OCI-M2 (cell line): ENCODE data around the gene CHTF18.

Experiments
- DNase-seq: peaks from one replicate; lab custom pipeline; 2025; ENCODE audit not compliant: unreplicated experiment; lab: John Stamatoyannopoulos, UW

CHTF18 gene

DNA sequence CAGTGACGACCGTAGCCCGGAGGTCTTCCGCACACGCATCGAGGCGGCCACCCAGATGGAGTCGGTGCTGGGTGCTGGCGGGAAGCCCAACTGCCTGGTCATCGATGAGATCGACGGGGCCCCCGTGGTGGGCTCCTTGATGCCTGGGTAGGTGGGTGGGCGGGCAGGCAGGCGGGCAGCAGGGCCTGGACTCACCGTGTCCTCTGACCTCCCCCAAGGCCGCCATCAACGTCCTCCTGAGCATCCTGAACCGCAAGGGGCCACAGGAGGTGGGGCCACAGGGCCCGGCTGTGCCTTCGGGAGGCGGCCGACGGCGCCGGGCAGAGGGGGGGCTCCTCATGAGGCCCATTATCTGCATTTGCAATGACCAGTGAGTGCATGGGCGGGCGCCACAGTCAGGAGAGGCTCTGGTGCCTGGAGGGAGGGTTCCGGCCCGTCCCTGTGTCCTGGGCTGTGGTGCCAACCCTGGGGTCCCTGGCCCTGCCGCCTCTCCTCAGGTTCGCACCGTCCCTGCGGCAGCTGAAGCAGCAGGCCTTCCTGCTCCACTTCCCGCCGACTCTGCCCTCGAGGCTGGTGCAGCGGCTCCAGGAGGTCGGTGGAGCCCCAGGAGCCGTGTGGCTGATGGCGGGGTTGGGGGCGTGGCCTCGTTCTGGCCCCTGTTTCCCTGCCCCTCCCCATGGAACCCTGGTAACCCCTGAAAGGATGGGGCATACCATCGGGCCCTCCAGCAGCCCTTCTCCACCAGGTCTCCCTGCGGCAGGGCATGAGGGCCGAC, 4.0 kb downstream of the CHTF18 start:
- DNase-seq: no peak

DNA sequence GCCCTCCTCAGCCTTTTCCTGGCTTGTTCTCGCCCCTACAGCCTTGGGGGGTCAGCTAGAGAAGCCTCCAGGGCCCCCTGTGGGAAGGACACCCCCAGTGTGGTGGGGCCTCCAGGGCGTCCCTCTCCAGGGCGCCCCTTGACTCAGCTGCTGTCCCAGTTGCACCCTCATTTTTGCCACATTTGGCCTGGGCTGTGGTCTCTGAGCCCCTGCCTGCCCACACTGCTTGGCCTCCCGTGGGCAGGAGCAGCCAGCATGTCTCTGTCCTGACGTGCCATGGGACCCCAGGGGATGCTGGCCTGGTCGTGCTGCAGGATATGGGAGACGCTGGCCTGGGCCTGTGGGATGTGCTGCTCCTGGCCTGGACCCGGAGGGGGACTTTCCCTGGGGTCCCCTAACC, 5.0 kb downstream of the CHTF18 start:
- no peak for DNase-seq

DNA sequence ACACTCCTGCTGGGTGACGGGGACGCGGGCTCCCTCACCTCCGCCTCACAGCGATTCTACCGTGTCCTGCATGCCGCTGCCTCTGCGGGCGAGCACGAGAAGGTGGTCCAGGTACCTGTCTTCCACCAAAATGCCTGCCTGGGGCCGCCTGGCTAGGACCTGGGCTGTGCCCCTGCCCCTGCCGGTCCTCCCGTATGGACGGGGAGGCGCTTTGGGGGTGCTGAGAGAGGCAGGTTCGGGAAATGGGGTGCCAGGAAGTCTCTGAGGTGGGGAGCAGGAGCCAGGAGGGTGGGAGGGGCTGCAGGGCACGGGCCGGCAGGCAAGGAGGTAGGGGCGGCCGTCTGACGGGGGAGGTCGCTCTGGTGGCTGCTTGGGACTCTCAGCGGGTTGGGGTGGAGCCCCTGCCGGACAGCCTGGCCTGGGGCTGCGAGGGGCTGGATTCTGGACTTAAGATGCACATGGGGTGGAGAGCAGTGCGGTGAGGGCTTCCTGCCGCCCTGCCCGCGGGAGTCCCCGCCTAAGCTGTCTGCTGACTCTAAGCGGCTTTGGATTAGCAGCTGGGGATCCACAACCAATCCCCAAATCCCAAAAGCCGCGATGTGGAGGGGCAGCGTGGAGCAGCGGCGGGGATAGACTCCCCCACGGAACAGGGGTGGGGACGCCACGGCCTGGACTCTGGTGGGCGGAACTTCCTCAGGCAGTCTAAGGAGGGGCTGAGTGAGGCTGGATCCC, 5.8 kb downstream of the CHTF18 start:
- DNase-seq: no peak

DNA sequence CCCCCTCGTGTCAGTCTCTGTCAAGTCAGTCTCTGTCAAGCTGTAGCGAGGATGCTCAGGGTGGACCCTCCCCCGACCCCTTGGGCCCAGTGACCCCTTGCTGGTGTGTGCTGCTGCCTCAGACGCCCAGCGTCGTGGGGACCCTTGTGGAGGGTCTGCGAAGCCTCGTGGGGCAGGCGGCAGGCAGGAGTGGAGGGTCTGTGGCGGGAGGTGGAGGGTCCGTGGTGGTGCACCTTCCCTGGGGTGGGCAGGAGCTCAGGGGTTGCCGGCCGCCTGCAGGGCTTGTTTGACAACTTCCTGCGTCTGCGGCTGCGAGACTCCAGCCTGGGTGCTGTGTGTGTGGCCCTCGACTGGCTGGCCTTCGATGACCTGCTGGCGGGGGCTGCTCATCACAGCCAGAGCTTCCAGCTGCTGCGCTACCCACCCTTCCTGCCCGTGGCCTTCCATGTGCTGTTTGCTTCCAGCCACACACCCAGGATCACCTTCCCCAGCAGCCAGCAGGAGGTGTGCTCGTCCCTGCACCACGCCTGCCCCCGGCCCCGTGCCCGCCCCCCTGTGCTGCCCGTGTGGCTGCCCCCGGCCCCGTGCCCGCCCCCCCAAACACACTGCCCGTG, 6.5 kb downstream of the CHTF18 start:
- no peak for DNase-seq

DNA sequence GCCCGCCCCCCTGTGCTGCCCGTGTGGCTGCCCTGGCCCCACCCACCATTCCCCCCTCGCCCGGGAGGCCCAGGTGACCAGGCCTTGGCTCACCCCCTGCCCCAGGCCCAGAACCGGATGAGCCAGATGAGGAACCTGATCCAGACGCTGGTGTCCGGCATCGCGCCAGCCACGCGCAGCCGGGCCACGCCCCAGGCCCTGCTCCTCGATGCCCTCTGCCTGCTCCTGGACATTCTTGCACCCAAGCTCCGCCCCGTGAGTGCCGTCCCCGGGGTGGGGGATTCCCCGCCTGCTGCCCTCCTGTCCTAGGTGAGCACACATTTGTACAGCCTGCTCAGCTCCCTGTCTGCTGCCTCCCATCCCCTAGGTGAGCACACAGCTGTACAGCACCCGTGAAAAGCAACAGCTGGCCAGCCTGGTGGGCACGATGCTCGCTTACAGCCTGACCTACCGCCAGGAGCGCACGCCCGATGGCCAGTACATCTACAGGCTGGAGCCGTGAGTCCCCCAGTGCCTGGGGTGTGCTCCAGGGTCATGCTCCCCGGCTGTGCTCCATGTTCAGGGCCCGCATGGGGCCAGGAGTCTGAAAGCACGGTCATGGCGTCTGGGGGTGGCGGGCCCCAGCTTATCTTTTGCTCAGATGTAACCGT, 7.3 kb downstream of the CHTF18 start:
- no peak for DNase-seq

DNA sequence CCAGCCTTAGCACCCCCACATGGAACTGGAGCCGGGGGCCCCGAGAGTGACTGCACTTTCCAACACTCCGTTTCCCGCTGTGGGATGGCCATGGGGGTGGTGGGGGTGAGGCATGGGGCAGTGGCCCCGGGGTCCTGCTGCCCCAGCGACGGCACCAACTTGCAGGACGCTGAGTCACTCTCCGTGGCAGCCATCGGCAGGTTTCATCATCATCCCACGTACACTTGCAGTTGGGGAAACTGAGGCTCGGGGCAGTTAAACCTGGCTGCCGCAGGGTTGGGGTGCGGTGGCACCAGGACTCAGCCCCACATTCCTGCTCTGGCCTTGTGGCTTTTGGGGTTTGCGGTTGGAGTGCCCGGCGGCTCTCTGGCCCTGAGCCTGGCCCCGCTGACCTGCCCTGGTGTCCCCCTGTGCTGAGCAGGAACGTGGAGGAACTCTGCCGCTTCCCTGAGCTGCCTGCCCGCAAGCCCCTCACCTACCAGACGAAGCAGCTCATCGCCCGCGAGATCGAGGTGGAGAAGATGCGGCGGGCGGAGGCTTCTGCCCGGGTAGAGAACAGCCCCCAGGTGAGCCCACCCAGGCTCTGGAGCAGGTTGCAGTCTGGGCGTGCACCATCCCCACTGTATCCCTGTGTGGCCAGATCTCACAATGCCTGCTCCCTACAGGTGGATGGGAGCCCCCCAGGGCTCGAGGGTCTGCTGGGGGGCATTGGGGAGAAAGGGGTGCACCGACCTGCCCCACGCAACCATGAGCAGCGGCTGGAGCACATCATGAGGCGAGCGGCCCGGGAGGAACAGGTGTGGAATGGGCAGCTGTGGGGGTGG, 8.1 kb downstream of the CHTF18 start:
- DNase-seq: no peak

DNA sequence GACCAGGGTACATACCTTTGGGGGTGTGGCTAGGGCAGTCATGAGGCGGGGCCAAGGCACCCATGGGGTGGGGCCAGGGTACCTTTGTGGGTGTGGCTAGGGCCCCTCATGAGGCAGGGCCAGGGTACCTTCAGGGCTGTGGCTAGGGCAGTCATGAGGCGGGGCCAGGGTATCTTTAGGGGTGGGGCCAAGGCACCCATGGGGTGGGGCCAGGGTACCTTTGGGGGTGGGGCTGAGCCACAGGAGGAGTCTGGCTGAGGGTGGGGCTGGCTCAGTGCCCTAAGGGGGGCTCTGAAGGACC, 8.7 kb downstream of the CHTF18 start:
- no peak for DNase-seq

DNA sequence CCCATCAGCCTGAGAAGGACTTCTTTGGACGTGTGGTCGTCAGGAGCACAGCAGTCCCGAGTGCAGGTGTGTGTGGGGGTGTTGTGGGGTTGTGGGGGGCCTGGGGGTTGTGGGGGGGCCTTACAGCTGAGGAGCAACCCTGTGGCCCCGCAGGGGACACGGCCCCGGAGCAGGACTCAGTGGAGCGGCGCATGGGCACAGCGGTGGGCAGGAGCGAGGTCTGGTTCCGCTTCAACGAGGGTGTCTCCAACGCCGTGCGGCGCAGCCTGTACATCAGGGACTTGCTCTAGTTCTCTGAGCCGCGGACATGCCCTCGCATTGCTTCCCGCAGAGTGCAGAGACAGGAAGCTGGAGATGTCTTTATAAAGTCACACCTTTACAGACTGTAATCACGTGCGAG, 9.3 kb downstream of the CHTF18 start:
- no peak for DNase-seq

DNA sequence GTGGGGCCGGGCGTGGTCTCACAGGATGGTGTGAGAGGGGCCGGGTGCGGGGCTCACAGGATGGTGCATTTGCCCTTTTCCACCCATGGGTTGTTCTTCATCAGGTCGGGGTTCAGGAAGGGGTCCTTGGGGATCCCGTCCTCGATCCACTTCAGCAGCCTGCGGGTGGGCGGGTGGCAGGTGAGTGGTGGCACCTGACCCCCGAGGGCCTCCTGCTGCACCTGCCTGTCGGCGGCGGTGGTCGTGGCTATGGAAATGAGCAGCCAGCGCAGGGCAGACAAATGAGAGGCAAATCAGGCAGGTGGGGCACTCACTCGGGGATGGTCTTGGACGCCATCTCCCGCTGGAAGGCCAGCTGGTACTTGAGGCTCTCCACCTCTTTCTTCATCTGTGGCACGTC, 10.2 kb downstream of the CHTF18 start:
- DNase-seq: no peak

DNA sequence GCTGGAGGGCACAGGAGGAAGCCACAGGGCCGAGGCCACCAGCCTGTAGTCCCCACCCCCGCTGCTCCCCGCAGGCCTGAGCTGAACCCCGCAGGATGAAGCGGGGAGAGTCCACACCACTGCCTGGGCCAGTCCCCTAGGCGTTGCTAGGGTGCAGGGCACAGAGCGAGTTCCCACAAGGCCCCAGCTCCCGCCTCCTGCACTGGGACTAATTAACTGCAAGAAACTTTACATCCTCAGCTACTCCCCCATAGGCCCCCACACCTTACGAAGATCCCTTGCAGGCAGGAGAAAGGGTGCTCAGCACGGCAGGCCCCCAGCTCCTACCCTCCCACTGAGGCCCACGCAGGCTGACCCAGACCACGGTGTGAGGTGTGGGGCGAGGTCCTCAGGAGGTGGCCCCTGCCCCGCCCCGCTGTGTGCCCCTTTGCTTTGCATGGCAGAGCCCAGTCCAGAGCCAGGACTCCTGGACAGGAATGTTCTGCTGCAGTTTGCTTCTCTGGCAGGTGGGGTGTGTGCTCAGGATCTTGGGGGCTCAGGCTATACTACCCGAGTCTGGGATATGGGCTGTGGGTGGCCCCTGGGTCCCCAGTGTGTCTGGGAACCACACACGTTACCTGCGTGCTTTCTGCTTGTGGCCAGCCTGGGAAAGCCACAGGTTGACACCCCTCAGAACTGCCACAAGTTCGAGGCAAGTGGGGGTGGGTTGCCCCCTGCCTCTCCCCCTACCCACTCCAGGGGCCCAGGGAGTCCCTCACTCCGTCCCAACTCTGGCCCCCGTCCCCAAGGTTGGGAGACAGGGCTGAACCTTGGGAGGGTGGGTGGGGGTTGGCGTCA, 10.9 kb downstream of the CHTF18 start:
- DNase-seq: no peak

DNA sequence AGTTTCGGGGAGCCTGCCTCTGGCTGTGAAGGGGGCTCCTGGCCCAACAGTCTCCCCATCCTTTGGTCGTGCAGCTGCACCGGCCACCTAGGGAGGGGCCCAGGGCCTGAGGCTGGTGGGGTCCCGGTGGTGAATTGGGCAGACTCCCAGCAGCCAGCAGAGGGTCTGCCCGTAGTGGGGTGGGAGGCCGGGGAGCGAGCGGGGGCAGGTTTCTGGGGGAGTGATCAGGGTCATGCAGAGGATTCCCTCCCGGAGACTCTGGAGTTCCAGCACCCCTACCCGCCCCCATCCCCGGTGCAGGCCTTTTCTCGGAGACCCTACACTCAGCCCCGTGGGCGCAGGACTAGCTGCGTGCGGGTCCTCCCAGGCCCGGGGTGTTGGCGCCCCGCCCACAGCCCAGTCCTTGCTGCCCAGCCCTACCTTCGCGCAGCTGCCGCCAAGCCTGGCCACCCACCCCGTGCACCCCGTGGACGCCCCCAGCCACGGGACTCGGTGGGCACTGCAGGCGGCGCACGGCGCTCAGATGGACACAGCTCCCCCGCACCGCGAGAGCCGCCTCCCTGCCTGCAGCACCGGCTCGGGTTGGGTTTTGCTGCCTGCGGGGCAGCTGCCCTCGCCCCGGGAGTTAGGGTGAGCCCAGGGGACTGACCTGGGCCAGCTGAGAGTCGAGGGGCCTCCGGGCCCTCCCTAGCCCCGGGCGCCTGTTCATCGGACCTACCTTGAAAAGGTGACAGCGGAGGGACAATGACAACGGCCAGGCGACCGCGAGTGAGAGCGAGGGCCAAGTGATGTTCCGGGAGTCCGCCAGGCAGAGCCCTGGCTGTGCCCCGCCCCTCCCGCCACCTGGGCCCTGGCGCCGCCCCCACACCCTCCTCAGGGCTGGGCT, 11.8 kb downstream of the CHTF18 start, which contains the start of gene GNG13:
GNG13 (minus strand) TSS at position 787 of the 886 bp plus-strand sequence. CDS start 1,657 bp downstream, outside the sequence.
- DNase-seq: no peak

DNA sequence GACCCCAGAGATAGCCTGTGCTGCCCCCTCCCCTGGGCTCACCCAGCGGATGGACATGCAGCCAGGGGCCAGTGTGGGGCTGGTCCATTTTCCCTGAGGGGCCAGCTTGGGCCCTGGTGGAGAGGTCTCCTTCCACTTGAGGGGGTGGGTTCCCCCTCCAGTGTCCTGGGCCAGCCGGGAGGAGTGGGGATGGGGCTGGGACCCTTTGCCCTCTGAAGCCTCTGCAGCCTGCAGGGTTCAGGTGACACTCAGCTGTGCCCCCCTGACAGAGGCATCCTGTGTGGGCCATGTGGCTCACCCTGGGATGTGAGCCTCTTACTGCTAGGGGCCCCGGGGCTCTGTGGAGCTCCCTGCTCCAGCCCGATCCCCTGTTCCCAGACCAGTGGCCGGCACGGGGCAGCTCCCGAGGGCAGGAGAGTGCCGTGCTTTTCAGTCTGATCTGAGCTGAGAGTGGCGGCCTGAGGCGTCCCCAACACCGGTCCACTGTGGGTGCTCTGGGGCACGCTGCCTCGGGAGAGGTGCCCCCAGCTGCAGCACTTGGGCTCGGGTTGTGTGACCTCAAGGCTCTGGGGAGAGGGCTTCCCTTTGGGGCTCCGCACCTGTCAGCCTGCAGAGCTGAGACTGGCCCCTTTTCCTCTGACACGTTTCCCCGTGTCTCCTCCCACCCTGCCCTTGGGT, 12.6 kb downstream of the CHTF18 start:
- no peak for DNase-seq

DNA sequence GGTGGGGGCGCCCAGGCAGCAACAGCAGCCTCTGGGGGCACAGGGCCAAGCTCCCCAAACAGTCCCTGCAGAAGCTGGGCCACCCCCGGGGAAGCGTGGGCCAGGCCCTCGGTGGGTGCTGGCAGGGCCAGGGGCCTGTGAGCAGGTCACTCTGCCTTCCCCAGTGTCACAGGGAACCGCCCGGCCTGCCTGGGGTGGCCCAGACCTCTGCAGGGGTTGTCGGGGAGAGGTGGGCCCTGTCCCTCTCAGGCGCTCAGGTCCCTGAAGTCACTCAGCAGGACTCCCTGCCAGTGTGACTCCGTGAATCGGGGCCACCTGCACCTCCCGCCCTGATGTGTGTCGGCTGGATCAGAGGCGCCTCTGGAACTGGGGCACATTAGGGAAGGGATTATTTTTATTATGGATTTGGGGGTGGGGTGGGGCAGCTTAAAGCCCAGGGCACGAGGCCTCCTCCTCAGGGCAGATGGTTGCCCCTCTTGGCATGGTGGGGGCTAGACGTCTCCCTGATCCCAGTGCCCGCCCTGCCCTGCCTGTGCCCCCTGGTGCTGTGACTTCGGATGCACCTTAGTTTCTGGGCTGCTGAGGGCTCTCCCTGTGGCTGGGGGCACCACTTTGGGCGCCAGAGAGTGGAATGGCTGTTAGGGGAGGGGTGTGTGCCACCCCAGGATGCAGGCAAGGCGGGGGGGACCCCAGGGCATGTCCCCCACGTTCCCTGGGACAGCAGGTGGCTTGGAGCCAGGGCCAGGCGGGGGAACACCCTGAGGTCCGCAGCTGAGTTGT, 13.4 kb downstream of the CHTF18 start:
- DNase-seq: no peak

DNA sequence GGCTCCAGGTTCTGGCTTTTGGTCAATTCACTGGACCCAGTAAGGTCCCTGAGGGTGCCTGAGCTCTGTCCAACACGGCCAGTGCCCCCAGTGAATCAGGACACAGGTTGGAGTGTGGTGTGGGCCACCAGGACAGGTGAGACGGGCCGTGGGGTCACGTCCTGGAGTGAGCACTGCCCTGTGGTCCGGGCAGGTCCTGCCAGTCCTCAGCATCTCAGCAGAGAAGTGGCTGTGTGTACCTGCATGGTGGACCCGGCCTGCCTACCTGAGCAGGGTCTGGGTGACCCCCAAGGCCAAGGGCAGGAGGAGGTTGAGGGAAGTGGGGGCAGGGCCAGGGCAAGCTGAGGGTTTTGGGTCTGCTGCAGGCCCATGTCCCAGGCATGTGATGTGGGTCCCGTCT, 14.0 kb downstream of the CHTF18 start:
- DNase-seq: no peak

DNA sequence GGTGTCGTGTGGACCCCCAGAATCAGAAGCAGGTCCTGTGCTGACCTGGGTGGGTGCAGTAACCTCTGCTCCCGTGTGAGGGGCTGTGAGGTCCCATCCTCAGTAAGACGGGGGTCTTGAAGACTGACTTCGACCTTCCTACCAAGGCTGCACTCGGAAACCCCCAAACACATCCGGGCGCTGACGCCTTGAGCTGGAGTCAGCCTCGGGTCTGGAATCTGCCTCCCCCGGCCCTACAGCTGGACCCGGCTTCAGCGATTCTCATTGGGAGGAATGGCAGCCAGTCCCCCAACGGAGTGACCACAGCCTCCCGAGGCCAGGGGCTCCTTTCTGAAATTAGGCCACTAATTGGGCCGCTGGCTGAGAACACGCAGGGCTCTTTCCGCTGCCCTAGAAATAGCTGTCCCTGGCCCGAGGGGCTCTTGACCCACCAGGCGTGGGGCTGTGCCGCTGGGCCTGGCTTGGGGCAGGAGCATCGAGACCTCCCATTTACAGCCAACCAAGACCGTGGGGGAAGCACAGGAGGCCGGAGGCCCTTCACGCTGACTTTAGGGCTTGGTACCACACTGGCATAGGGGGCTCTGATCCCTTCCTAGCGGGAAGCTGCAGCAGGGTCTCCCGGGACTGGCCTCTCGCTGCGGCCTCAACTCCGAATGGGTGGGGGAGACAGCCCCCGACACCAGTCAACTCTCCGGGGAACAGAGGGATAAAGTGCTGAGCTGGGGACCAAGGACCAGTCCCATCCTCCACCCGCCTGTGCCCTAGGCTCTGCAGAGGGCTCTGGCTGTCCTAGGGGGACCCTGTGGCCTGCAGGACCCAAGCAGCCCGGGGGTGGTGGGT, 14.7 kb downstream of the CHTF18 start:
- no peak for DNase-seq

DNA sequence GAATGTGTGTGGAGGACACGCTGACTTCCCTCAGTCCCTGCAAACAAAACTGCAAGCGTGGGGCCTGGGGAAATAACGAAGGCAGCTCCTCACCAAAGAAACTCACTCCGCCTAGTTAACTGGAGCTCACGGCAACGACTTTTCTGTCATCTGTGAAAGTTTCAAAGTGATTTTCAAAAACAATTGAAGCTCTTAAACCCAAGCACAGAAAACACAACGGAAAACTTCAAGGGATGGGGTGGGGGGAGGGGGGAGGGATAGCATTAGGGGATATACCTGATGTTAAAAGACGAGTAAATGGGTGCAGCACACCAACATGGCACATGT, 15.3 kb downstream of the CHTF18 start:
- no peak for DNase-seq
